Measurements from ENCODE around the gene SLC7A10. TPM values are rescaled to one million over a fixed set of nuclear protein-coding genes. Genes with fewer than 3 reads are reported as not detected.
A peak's percentile ranks its signal among the peaks of the same experiment; 100 is the strongest.
"Not testable (repeated sequence)": the region's sequence is repeated elsewhere in the genome, so short reads cannot be mapped to it uniquely, and the experiment has no call there.

Gene SLC7A10
- total and polyA plus RNA-seq, 3 experiments from 2014 or later: not detected

GRCh38 chr19:33191092-33191491 is 34.6 kb downstream of the SLC7A10 start:
- CTCF ChIA-PET; H3K36me3 Mint-ChIP-seq; H3K27ac Mint-ChIP-seq; H3K4me1 ChIP-seq (ENCODE audit: insufficient read depth, low read length); H3K9me3 ChIP-seq (ENCODE audit: low read length); H3K9me3 Mint-ChIP-seq; POLR2A ChIA-PET; H3K4me3 ChIP-seq (ENCODE audit: low read length); DNase-seq; H3K27ac ChIP-seq (ENCODE audit: low read depth, low read length); H3K4me3 Mint-ChIP-seq; H3K36me3 ChIP-seq (ENCODE audit: insufficient read depth, low read length): not testable (repeated sequence)
- H3K27me3 ChIP-seq (ENCODE audit: insufficient read depth, low read length, poor library complexity, severe bottlenecking): peaks cover 20% of the 10 kb centered on the region
- Mint-ChIP-seq H3K4me1 (peaks cover 10 to 13% (median 11%) of the 10 kb centered on the region in 3 donors), H3K27me3 (peaks cover 30 to 32% of the 10 kb centered on the region in 2 donors)

- DNase-seq: no peak
- Histone ChIP-seq H3K36me3 (ENCODE audit: insufficient read depth, low read length) (no peaks in the 10 kb centered on the region), H3K27me3 (ENCODE audit: insufficient read depth, low read length, poor library complexity, severe bottlenecking) (peaks cover 12% of the 10 kb centered on the region), H3K4me1 (ENCODE audit: insufficient read depth, low read length) (peaks cover 5% of the 10 kb centered on the region), H3K4me3 (ENCODE audit: low read length) (no peak overlapping the region), H3K9me3 (ENCODE audit: low read length) (no peaks in the 10 kb centered on the region), H3K27ac (ENCODE audit: low read depth, low read length) (no peak overlapping the region)
- Mint-ChIP-seq H3K36me3 (no peaks in the 10 kb centered on the region), H3K27ac (no peak overlapping the region), H3K4me1 (peaks cover 10 to 13% (median 11%) of the 10 kb centered on the region in 3 donors), H3K27me3 (peaks cover 26 to 29% of the 10 kb centered on the region in 2 donors), H3K4me3 (no peak overlapping the region), H3K9me3 (no peaks in the 10 kb centered on the region)
- ChIA-PET POLR2A (no interaction called here), CTCF (no interaction called here)
Observed at GRCh38 chr19:33189453-33189852, 36.2 kb downstream of the SLC7A10 start.

GRCh38 chr19:33187183-33187540 is 38.5 kb downstream of the SLC7A10 start:
- peaks cover 5% of the 10 kb centered on the region for H3K4me1 ChIP-seq (ENCODE audit: insufficient read depth, low read length)
- H3K4me3 ChIP-seq (ENCODE audit: low read length): no peak overlapping the region
- ChIA-PET CTCF (interaction anchor here (1.3 to 4.7 kb wide), 3 partner anchors 10 to 43 kb away, joined by 3 to 30 read pairs (median 15); no protein-coding TSS in a partner anchor), POLR2A (no interaction called here)
- H3K27ac ChIP-seq (ENCODE audit: low read depth, low read length): no peak overlapping the region
- H3K36me3 ChIP-seq (ENCODE audit: insufficient read depth, low read length): no peaks in the 10 kb centered on the region
- Mint-ChIP-seq H3K4me3 (no peak overlapping the region), H3K27ac (peak overlapping the region in 1 of 8 donors; percentile 83), H3K9me3 (no peaks in the 10 kb centered on the region), H3K4me1 (peaks cover 6 to 11% (median 10%) of the 10 kb centered on the region in 3 donors), H3K36me3 (no peaks in the 10 kb centered on the region), H3K27me3 (peaks cover 9 to 14% of the 10 kb centered on the region in 2 donors)
- no peaks in the 10 kb centered on the region for H3K9me3 ChIP-seq (ENCODE audit: low read length)
- DNase-seq: no peak
- H3K27me3 ChIP-seq (ENCODE audit: insufficient read depth, low read length, poor library complexity, severe bottlenecking): peaks cover 2% of the 10 kb centered on the region

- POLR2A ChIA-PET: interaction anchor here (0.7 kb wide), 1 partner anchor 52 kb away, joined by 10 read pairs; no protein-coding TSS in a partner anchor
- Histone ChIP-seq H3K27ac (ENCODE audit: low read depth, low read length) (no peak overlapping the region), H3K4me1 (ENCODE audit: insufficient read depth, low read length) (peaks cover 5% of the 10 kb centered on the region), H3K9me3 (ENCODE audit: low read length) (no peaks in the 10 kb centered on the region), H3K36me3 (ENCODE audit: insufficient read depth, low read length) (no peaks in the 10 kb centered on the region), H3K4me3 (ENCODE audit: low read length) (no peak overlapping the region), H3K27me3 (ENCODE audit: insufficient read depth, low read length, poor library complexity, severe bottlenecking) (no peaks in the 10 kb centered on the region)
- Mint-ChIP-seq H3K36me3 (no peaks in the 10 kb centered on the region), H3K4me3 (no peak overlapping the region), H3K27ac (peak overlapping the region in 1 of 8 donors; percentile 83), H3K27me3 (peaks cover 3 to 9% of the 10 kb centered on the region in 2 donors), H3K4me1 (peaks cover 6 to 11% (median 10%) of the 10 kb centered on the region in 3 donors), H3K9me3 (no peaks in the 10 kb centered on the region)
- DNase-seq: no peak
- CTCF ChIA-PET: interaction anchor here (1.3 to 4.7 kb wide), 3 partner anchors 10 to 42 kb away, joined by 3 to 30 read pairs (median 15); no protein-coding TSS in a partner anchor
Observed at GRCh38 chr19:33186431-33187182, 39.0 kb downstream of the SLC7A10 start.

- H3K4me1 Mint-ChIP-seq: peaks cover 29 to 57% (median 35%) of the 10 kb centered on the region in 3 donors
- Histone ChIP-seq H3K27ac (ENCODE audit: low read depth, low read length) (peak overlapping the region; percentile 97), H3K4me3 (ENCODE audit: low read length) (peak overlapping the region; percentile 97), H3K9me3 (ENCODE audit: low read length) (no peaks in the 10 kb centered on the region), H3K4me1 (ENCODE audit: insufficient read depth, low read length) (peaks cover 19% of the 10 kb centered on the region), H3K36me3 (ENCODE audit: insufficient read depth, low read length) (no peaks in the 10 kb centered on the region), H3K27me3 (ENCODE audit: insufficient read depth, low read length, poor library complexity, severe bottlenecking) (no peaks in the 10 kb centered on the region)
- peaks cover 4 to 9% of the 10 kb centered on the region in 2 donors for H3K27me3 Mint-ChIP-seq
- H3K9me3 Mint-ChIP-seq: peaks cover 0 to 4% (median 4%) of the 10 kb centered on the region in 5 donors
- CTCF ChIA-PET: interaction anchor here (0.9 to 4.5 kb wide), 16 partner anchors 10 to 994 kb away, joined by 3 to 80 read pairs (median 7); partner anchors contain the start of gene LSM14A
- DNase-seq: peak in 2 of 5 donors; percentile 75 to 88
- POLR2A ChIA-PET: interaction anchor here (1.0 to 3.0 kb wide), 7 partner anchors 11 to 995 kb away, joined by 3 to 62 read pairs (median 6); partner anchors contain the start of genes ANKRD27, LSM14A and NUDT19
- peaks cover 0 to 10% (median 2%) of the 10 kb centered on the region in 3 donors for H3K36me3 Mint-ChIP-seq
- peak overlapping the region; percentile 82 to 100 (median 99) for H3K27ac Mint-ChIP-seq
- peak overlapping the region; percentile 93 to 98 (median 97) for H3K4me3 Mint-ChIP-seq
Observed at GRCh38 chr19:33177417-33177979, 48.2 kb downstream of the SLC7A10 start.

- Histone ChIP-seq H3K27me3 (ENCODE audit: insufficient read depth, low read length, poor library complexity, severe bottlenecking) (no peaks in the 10 kb centered on the region), H3K4me3 (ENCODE audit: low read length) (peak overlapping the region; percentile 97), H3K4me1 (ENCODE audit: insufficient read depth, low read length) (peaks cover 19% of the 10 kb centered on the region), H3K27ac (ENCODE audit: low read depth, low read length) (peak overlapping the region; percentile 97), H3K36me3 (ENCODE audit: insufficient read depth, low read length) (no peaks in the 10 kb centered on the region), H3K9me3 (ENCODE audit: low read length) (no peaks in the 10 kb centered on the region)
- Mint-ChIP-seq H3K4me3 (peak overlapping the region; percentile 93 to 98 (median 97)), H3K27ac (peak overlapping the region; percentile 98 to 100 (median 99)), H3K27me3 (peaks cover 4 to 9% of the 10 kb centered on the region in 2 donors), H3K9me3 (peaks cover 0 to 4% (median 4%) of the 10 kb centered on the region in 5 donors), H3K4me1 (peaks cover 35 to 63% (median 41%) of the 10 kb centered on the region in 3 donors), H3K36me3 (peaks cover 0 to 10% (median 4%) of the 10 kb centered on the region in 3 donors)
- ChIA-PET CTCF (interaction anchor here (0.7 to 4.5 kb wide), 17 partner anchors 10 to 995 kb away, joined by 3 to 80 read pairs (median 7); partner anchors contain the start of genes LSM14A and SLC7A10), POLR2A (interaction anchor here (1.0 to 3.0 kb wide), 9 partner anchors 10 to 995 kb away, joined by 3 to 62 read pairs (median 5); partner anchors contain the start of genes ANKRD27, LSM14A and NUDT19)
- DNase-seq: peak; percentile 86 to 99 (median 98)
Observed at GRCh38 chr19:33176670-33177416, 48.8 kb downstream of the SLC7A10 start.

GRCh38 chr19:33175886-33176669 is 49.6 kb downstream of the SLC7A10 start:
- no peaks in the 10 kb centered on the region for H3K27me3 ChIP-seq (ENCODE audit: insufficient read depth, low read length, poor library complexity, severe bottlenecking)
- peak overlapping the region; percentile 98 to 100 (median 99) for H3K27ac Mint-ChIP-seq
- no peaks in the 10 kb centered on the region for H3K36me3 ChIP-seq (ENCODE audit: insufficient read depth, low read length)
- CTCF ChIA-PET: interaction anchor here (0.7 to 4.5 kb wide), 16 partner anchors 8 to 996 kb away, joined by 3 to 80 read pairs (median 8); partner anchors contain the start of genes LSM14A and SLC7A10
- peaks cover 0 to 4% (median 4%) of the 10 kb centered on the region in 5 donors for H3K9me3 Mint-ChIP-seq
- peak overlapping the region; percentile 97 for H3K4me3 ChIP-seq (ENCODE audit: low read length)
- H3K4me1 Mint-ChIP-seq: peaks cover 38 to 67% (median 46%) of the 10 kb centered on the region in 3 donors
- peak overlapping the region; percentile 97 for H3K27ac ChIP-seq (ENCODE audit: low read depth, low read length)
- H3K9me3 ChIP-seq (ENCODE audit: low read length): no peaks in the 10 kb centered on the region
- POLR2A ChIA-PET: interaction anchor here (1.0 to 3.0 kb wide), 8 partner anchors 9 to 996 kb away, joined by 3 to 62 read pairs (median 6); partner anchors contain the start of genes ANKRD27, LSM14A and NUDT19
- H3K36me3 Mint-ChIP-seq: peaks cover 0 to 10% (median 4%) of the 10 kb centered on the region in 3 donors
- DNase-seq: no peak
- H3K4me1 ChIP-seq (ENCODE audit: insufficient read depth, low read length): peaks cover 19% of the 10 kb centered on the region
- H3K4me3 Mint-ChIP-seq: peak overlapping the region; percentile 93 to 98 (median 97)
- peaks cover 4 to 9% of the 10 kb centered on the region in 2 donors for H3K27me3 Mint-ChIP-seq

All from CD8-positive, alpha-beta memory T cell (primary cell).